GM23338 (cell line): ENCODE measurements around the gene SMC4. TPM values are rescaled to one million over a fixed set of nuclear protein-coding genes. Genes with fewer than 3 reads are reported as not detected.
"Not testable (repeated sequence)": the region's sequence is repeated elsewhere in the genome, so short reads cannot be mapped to it uniquely, and the experiment has no call there.

ENCODE experiments used
- ATAC-seq: fragments of 200-7000 bp; cut with Tn5 transposase; 3 replicates; pipeline ENCODE4 v1.9.1; 2020
- DNase-seq: peaks from one replicate; pipeline ENCODE4 v3.0.0-alpha.2; 2015; ENCODE audit warnings: low spot score
- H2AFZ ChIP-seq: fragments of 200-600 bp; sonication (generic); 2 replicates; pipeline ENCODE4 v1.8.0; 2016; ENCODE audit warnings: antibody characterized with exemption, mild to moderate bottlenecking, moderate library complexity
- H3F3A ChIP-seq: fragments of 200-600 bp; sonication (generic); replicated peaks from 2 replicates; pipeline ENCODE4 v1.8.0; 2017; ENCODE audit warnings: antibody characterized with exemption, mixed run types, low read depth
- H3K27ac ChIP-seq: fragments of 200-600 bp; sonication (generic); 2 replicates; pipeline ENCODE4 v1.6.1; 2016; ENCODE audit warnings: low read depth
- H3K27me3 ChIP-seq: fragments of 200-600 bp; sonication (generic); 2 replicates; pipeline ENCODE4 v1.8.0; 2016; ENCODE audit warnings: mild to moderate bottlenecking, mixed run types, moderate library complexity; ENCODE audit not compliant: insufficient read depth
- H3K36me3 ChIP-seq: fragments of 200-600 bp; sonication (generic); 2 replicates; pipeline ENCODE4 v1.8.0; 2016; ENCODE audit warnings: mild to moderate bottlenecking; ENCODE audit not compliant: insufficient read depth
- H3K4me1 ChIP-seq: fragments of 200-600 bp; sonication (generic); 2 replicates; pipeline ENCODE4 v1.8.0; 2016; ENCODE audit warnings: mild to moderate bottlenecking, moderate library complexity; ENCODE audit not compliant: insufficient read depth
- H3K4me2 ChIP-seq: fragments of 200-600 bp; sonication (generic); 2 replicates; pipeline ENCODE4 v1.7.1; 2017; ENCODE audit warnings: mixed run types
- H3K4me3 ChIP-seq: fragments of 200-600 bp; sonication (generic); 2 replicates; pipeline ENCODE4 v1.6.1; 2016; ENCODE audit warnings: mixed run types
- H3K79me2 ChIP-seq: fragments of 200-600 bp; sonication (generic); replicated peaks from 2 replicates; pipeline ENCODE4 v1.8.0; 2017; ENCODE audit warnings: mild to moderate bottlenecking; ENCODE audit not compliant: insufficient read depth
- H3K9me2 ChIP-seq: fragments of 200-600 bp; sonication (generic); 2 replicates; pipeline ENCODE4 v1.8.0; 2017; ENCODE audit not compliant: insufficient read depth
- H4K20me1 ChIP-seq: fragments of 200-600 bp; sonication (generic); replicated peaks from 2 replicates; pipeline ENCODE4 v1.8.0; 2017; ENCODE audit warnings: mild to moderate bottlenecking; ENCODE audit not compliant: insufficient read depth
- H3K27ac Mint-ChIP-seq: 2 replicates; pipeline ENCODE4 v1.8.0; 2020; ENCODE audit warnings: inconsistent platforms, mild to moderate bottlenecking, moderate library complexity, mixed read lengths
- H3K27me3 Mint-ChIP-seq: 3 replicates; pipeline ENCODE4 v1.8.0; 2022; ENCODE audit warnings: low read depth, mild to moderate bottlenecking, moderate library complexity, mixed read lengths, inconsistent platforms; ENCODE audit not compliant: insufficient read depth, poor library complexity
- H3K36me3 Mint-ChIP-seq: 3 replicates; pipeline ENCODE4 v1.8.0; 2021; ENCODE audit warnings: low read depth, mild to moderate bottlenecking, inconsistent platforms, moderate library complexity, mixed read lengths
- H3K4me1 Mint-ChIP-seq: 3 replicates; pipeline ENCODE4 v1.8.0; 2020; ENCODE audit warnings: mild to moderate bottlenecking, inconsistent platforms, mixed read lengths
- H3K4me3 Mint-ChIP-seq: 3 replicates; pipeline ENCODE4 v1.8.0; 2021; ENCODE audit warnings: moderate library complexity, mild to moderate bottlenecking, inconsistent platforms, mixed read lengths
- H3K9me3 Mint-ChIP-seq: 3 replicates; pipeline ENCODE4 v1.8.0; 2020; ENCODE audit warnings: moderate library complexity, mild to moderate bottlenecking, inconsistent platforms, mixed read lengths
- CREB1 ChIP-seq: fragments of 250-450 bp; sonication (Bioruptor Pico); IDR thresholded peaks from 2 replicates; pipeline ENCODE4 v1.5.0; 2020; ENCODE audit warnings: low read depth, mild to moderate bottlenecking, moderate library complexity
- ETS1 ChIP-seq: IDR thresholded peaks from 2 replicates; pipeline ENCODE4 v1.6.1; 2016; ENCODE audit warnings: antibody characterized with exemption
- EZH2phosphoT487 ChIP-seq: fragments of 200-600 bp; sonication (generic); IDR thresholded peaks from one replicate; pipeline ENCODE4 v1.8.1; 2018; ENCODE audit warnings: antibody characterized with exemption; ENCODE audit not compliant: unreplicated experiment
- JUNB ChIP-seq: IDR thresholded peaks from one replicate; pipeline ENCODE4 v1.6.1; 2016; ENCODE audit warnings: antibody characterized with exemption; ENCODE audit not compliant: unreplicated experiment
- POLR2AphosphoS5 ChIP-seq: IDR thresholded peaks from 2 replicates; pipeline ENCODE4 v1.6.1; 2016; ENCODE audit warnings: antibody characterized with exemption, low read depth
- STAT1 ChIP-seq: IDR thresholded peaks from one replicate; pipeline ENCODE4 v1.6.1; 2016; ENCODE audit warnings: antibody characterized with exemption; ENCODE audit not compliant: unreplicated experiment
- ZNF114 ChIP-seq: fragments of 250-450 bp; sonication (Bioruptor Pico); IDR thresholded peaks from 2 replicates; pipeline ENCODE4 v1.5.0; 2020; ENCODE audit warnings: mild to moderate bottlenecking, moderate library complexity
- ZNF331 ChIP-seq: fragments of 250-450 bp; sonication (Bioruptor Pico); IDR thresholded peaks from 2 replicates; pipeline ENCODE4 v1.5.0; 2020; ENCODE audit warnings: low read depth, mild to moderate bottlenecking, moderate library complexity
- polyA plus RNA-seq: library from polyadenylated mRNA; unstranded; fragments of >200 nt; fragmentation: Nextera tagmentation; extraction: Ambion mirVana; gene quantifications from 2 replicates; pipeline ENCODE4 v1.2.1, GENCODE V29; 2016
- total RNA-seq: library from RNA; depleted of rRNA; stranded (reverse); fragments of >200 nt; shearing (Covaris generic); gene quantifications from 2 replicates; pipeline ENCODE4 v1.2.3, GENCODE V29; 2014
- TF ChIP-seq, protein P1 (sequence below): IDR thresholded peaks from one replicate; pipeline ENCODE4 v1.6.1; 2018; ENCODE audit warnings: antibody characterized with exemption; ENCODE audit not compliant: unreplicated experiment

The SMC4 gene
- total and polyA plus RNA-seq, 2 experiments from 2014 or later: 167 to 412 TPM

GRCh38 chr3:160451602-160452001 is 52.2 kb downstream of the SMC4 start:
- TF ChIP-seq ETS1: no peak
- no peak for TF ChIP-seq STAT1
- TF ChIP-seq, protein P1, sequence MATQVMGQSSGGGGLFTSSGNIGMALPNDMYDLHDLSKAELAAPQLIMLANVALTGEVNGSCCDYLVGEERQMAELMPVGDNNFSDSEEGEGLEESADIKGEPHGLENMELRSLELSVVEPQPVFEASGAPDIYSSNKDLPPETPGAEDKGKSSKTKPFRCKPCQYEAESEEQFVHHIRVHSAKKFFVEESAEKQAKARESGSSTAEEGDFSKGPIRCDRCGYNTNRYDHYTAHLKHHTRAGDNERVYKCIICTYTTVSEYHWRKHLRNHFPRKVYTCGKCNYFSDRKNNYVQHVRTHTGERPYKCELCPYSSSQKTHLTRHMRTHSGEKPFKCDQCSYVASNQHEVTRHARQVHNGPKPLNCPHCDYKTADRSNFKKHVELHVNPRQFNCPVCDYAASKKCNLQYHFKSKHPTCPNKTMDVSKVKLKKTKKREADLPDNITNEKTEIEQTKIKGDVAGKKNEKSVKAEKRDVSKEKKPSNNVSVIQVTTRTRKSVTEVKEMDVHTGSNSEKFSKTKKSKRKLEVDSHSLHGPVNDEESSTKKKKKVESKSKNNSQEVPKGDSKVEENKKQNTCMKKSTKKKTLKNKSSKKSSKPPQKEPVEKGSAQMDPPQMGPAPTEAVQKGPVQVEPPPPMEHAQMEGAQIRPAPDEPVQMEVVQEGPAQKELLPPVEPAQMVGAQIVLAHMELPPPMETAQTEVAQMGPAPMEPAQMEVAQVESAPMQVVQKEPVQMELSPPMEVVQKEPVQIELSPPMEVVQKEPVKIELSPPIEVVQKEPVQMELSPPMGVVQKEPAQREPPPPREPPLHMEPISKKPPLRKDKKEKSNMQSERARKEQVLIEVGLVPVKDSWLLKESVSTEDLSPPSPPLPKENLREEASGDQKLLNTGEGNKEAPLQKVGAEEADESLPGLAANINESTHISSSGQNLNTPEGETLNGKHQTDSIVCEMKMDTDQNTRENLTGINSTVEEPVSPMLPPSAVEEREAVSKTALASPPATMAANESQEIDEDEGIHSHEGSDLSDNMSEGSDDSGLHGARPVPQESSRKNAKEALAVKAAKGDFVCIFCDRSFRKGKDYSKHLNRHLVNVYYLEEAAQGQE: no peak
- TF ChIP-seq JUNB: no peak
- TF ChIP-seq CREB1: no peak
- H3K9me3 Mint-ChIP-seq: no peaks in the 10 kb centered on the region

DNA sequence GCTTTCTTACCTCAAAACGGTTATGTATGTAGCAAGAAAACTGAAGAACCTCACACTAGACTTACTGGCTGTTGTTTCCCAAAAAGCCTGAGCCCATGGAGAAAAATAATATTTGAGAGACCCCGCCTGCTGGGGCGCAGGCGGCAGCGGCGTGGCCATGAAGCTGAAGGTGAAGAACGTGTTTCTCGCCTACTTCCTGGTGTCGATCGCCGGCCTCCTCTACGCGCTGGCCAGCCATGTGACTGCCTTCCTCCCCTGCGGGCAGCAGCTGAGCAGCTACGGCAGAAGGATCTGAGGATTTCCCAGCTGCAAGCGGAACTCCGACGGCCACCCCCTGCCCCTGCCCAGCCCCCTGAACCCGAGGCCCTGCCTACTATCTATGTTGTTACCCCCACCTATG is 52.8 kb downstream of the SMC4 start:
- H3K4me1 Mint-ChIP-seq, H3K27me3 ChIP-seq, H2AFZ ChIP-seq, H3K9me2 ChIP-seq, H3K36me3 ChIP-seq, H3K4me1 ChIP-seq, H3K27ac ChIP-seq, H3K9me3 Mint-ChIP-seq, H4K20me1 ChIP-seq, H3F3A ChIP-seq, H3K27me3 Mint-ChIP-seq, H3K27ac Mint-ChIP-seq, ATAC-seq, H3K4me3 Mint-ChIP-seq, DNase-seq, H3K4me3 ChIP-seq, H3K4me2 ChIP-seq: not testable (repeated sequence)
- peaks cover 19% of the 10 kb centered on the region for H3K79me2 ChIP-seq
- H3K36me3 Mint-ChIP-seq: peaks cover 14% of the 10 kb centered on the region; the same call in 2 of the 3 replicates

More at GRCh38 chr3:160451602-160452001, 52.2 kb downstream of the SMC4 start:
- H3K27me3 Mint-ChIP-seq: peaks cover 2% of the 10 kb centered on the region
- DNase-seq (no peak), ATAC-seq (no peak)
- peaks cover 14% of the 10 kb centered on the region for H3K4me1 Mint-ChIP-seq
- H2AFZ ChIP-seq: no peak overlapping the region
- H4K20me1 ChIP-seq: peaks cover 3% of the 10 kb centered on the region; the same call in 1 of the 2 replicates
- no peaks in the 10 kb centered on the region for H3F3A ChIP-seq
- H3K36me3 Mint-ChIP-seq: peaks cover 20% of the 10 kb centered on the region; the same call in 2 of the 3 replicates
- H3K4me3 ChIP-seq: no peak overlapping the region
- H3K4me1 ChIP-seq: peaks cover 10% of the 10 kb centered on the region
- H3K27me3 ChIP-seq: no peaks in the 10 kb centered on the region
- no peak overlapping the region for H3K4me2 ChIP-seq
- H3K9me2 ChIP-seq: no peaks in the 10 kb centered on the region
- H3K79me2 ChIP-seq: peaks cover 26% of the 10 kb centered on the region
- H3K4me3 Mint-ChIP-seq: no peak overlapping the region
- H3K27ac ChIP-seq: no peak overlapping the region
- H3K36me3 ChIP-seq: peaks cover 8% of the 10 kb centered on the region; the same call in 1 of the 2 replicates
- H3K27ac Mint-ChIP-seq: no peak overlapping the region

GRCh38 chr3:160454995-160455394 is 55.5 kb downstream of the SMC4 start:
- no peaks in the 10 kb centered on the region for H3K27me3 Mint-ChIP-seq
- no peaks in the 10 kb centered on the region for H3K36me3 ChIP-seq
- H3K36me3 Mint-ChIP-seq: no peaks in the 10 kb centered on the region
- ATAC-seq (no peak), DNase-seq (no peak)
- peaks cover 5% of the 10 kb centered on the region; the same call in 2 of the 3 replicates for H3K4me1 Mint-ChIP-seq
- no peaks in the 10 kb centered on the region for H3K79me2 ChIP-seq
- no peaks in the 10 kb centered on the region for H3F3A ChIP-seq
- H2AFZ ChIP-seq: no peak overlapping the region
- H3K4me3 Mint-ChIP-seq: no peak overlapping the region
- H3K4me2 ChIP-seq: no peak overlapping the region
- H4K20me1 ChIP-seq: no peaks in the 10 kb centered on the region; the same call in 1 of the 2 replicates
- H3K9me3 Mint-ChIP-seq: peaks cover 6% of the 10 kb centered on the region; the same call in 2 of the 3 replicates
- no peaks in the 10 kb centered on the region for H3K9me2 ChIP-seq
- H3K27ac ChIP-seq: no peak overlapping the region
- H3K4me1 ChIP-seq: no peaks in the 10 kb centered on the region
- no peak overlapping the region for H3K27ac Mint-ChIP-seq
- no peak overlapping the region for H3K4me3 ChIP-seq
- no peaks in the 10 kb centered on the region for H3K27me3 ChIP-seq
- TF ChIP-seq ZNF331 (CRISPR knock-in tag): no peak
- no peak for TF ChIP-seq JUNB
- no peak for TF ChIP-seq EZH2phosphoT487
- no peak for TF ChIP-seq POLR2AphosphoS5
- TF ChIP-seq ETS1: no peak
- no peak for TF ChIP-seq ZNF114
